ENCODE results near the gene CADM1. TPM values are rescaled to one million over a fixed set of nuclear protein-coding genes. Genes with fewer than 3 reads are reported as not detected.

The CADM1 gene
- total RNA-seq, 2 experiments from 2014 or later = 0.47 to 0.63 TPM

DNA sequence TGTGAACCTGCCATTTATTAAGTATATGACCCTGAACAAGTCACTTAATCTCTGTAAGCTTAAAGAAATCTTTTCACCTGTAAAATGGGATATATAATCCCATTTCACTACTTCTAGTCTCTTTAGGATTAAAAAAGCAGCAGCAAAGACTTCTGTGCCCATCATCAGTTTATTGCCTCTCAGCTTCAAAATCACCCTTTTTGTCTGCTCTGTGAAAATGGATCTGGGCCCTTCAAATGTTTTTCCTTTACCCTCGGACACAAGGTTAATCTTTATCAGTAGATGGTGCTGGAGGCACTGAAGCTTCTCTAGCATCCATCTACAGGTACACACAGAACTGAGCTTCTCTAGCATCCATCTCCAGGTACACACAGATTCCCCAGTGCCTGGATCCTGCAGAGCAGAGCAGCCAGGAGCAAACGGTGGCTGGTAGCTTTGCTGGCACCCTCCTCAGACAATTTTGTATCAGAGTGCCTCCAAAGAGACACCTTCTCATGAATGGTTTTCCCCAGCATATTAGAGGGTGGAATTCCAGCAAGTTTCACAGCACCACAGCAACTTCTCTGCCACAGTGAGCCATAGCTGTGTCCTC, 56.8 kb downstream of the CADM1 start:
- CTCF ChIA-PET = no interaction called here
- no peaks in the 10 kb centered on the region for H3K36me3 Mint-ChIP-seq (ENCODE audit: low read depth)
- no peak for DNase-seq

DNA sequence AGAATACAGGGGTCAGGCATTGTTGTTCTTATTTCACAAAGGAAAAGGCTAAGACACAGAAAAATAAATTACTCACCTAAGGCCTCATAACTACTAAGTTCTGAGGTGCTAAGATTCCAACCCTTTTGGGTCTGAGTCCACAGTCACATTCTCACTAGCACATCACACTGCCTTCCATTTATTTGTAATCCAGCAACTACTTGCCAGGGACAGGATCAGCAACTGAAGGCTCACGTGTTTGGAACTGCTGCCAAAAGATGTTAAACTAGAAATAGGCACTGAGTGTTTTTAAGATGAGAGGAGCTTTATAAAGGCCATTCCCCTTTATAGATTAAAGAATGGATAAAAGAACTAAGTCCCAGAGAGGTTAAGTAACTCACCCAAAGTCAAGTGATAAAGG, 58.0 kb downstream of the CADM1 start:
- CTCF ChIA-PET = no interaction called here

More for the DNA sequence above, 56.8 kb downstream of the CADM1 start:
- no peak overlapping the region for H3K27ac Mint-ChIP-seq
- intact Hi-C loops (cut with micrococcal nuclease) = no loop called here
- TF ChIP-seq, protein P1, sequence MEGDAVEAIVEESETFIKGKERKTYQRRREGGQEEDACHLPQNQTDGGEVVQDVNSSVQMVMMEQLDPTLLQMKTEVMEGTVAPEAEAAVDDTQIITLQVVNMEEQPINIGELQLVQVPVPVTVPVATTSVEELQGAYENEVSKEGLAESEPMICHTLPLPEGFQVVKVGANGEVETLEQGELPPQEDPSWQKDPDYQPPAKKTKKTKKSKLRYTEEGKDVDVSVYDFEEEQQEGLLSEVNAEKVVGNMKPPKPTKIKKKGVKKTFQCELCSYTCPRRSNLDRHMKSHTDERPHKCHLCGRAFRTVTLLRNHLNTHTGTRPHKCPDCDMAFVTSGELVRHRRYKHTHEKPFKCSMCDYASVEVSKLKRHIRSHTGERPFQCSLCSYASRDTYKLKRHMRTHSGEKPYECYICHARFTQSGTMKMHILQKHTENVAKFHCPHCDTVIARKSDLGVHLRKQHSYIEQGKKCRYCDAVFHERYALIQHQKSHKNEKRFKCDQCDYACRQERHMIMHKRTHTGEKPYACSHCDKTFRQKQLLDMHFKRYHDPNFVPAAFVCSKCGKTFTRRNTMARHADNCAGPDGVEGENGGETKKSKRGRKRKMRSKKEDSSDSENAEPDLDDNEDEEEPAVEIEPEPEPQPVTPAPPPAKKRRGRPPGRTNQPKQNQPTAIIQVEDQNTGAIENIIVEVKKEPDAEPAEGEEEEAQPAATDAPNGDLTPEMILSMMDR (IDR thresholded peaks at IDR 0.05) = no peak
- H3K4me3 Mint-ChIP-seq = no peak overlapping the region
- H3K4me1 Mint-ChIP-seq (ENCODE audit: low read depth) = no peaks in the 10 kb centered on the region
- peaks cover 3% of the 10 kb centered on the region for H3K27me3 Mint-ChIP-seq
- POLR2A ChIA-PET = no interaction called here
- no peak for ATAC-seq
- H3K9me3 Mint-ChIP-seq = peaks cover 20% of the 10 kb centered on the region

DNA sequence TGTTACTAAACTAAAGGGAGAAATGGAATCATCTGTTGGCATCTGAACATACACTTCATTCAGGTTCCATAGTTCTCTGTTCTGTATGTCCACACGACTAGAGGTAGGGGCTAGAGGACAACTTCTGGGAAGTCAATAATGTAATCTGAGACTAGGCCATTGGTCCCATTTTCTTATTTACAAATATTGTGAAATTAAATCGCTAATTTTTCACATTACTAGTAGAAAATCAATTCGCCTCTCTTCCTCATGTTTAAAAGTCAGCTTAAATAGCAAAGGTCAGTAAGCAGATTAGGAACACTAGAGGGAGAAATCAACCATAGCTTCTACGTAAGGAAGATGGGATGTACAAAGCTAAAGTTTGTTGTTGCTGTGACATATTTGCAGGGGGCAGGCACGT, 59.7 kb downstream of the CADM1 start:
- Mint-ChIP-seq H3K4me3 (no peak overlapping the region), H3K27me3 (peaks cover under 1% of the 10 kb centered on the region), H3K27ac (no peak overlapping the region), H3K9me3 (peaks cover 20% of the 10 kb centered on the region), H3K4me1 (ENCODE audit: low read depth) (no peaks in the 10 kb centered on the region), H3K36me3 (ENCODE audit: low read depth) (no peaks in the 10 kb centered on the region)
- TF ChIP-seq, protein P1 (IDR thresholded peaks at IDR 0.05) = no peak
- no peak for ATAC-seq
- CTCF ChIA-PET = no interaction called here
- intact Hi-C loops (cut with micrococcal nuclease) = no loop called here
- POLR2A ChIA-PET = no interaction called here
- DNase-seq = no peak

More for the DNA sequence above, 58.0 kb downstream of the CADM1 start:
- no peak overlapping the region for H3K4me3 Mint-ChIP-seq
- no peak for ATAC-seq
- POLR2A ChIA-PET = no interaction called here
- TF ChIP-seq, protein P1 (IDR thresholded peaks at IDR 0.05) = no peak
- DNase-seq = no peak
- peaks cover 20% of the 10 kb centered on the region for H3K9me3 Mint-ChIP-seq
- no peaks in the 10 kb centered on the region for H3K27me3 Mint-ChIP-seq
- H3K36me3 Mint-ChIP-seq (ENCODE audit: low read depth) = no peaks in the 10 kb centered on the region
- no peak overlapping the region for H3K27ac Mint-ChIP-seq
- H3K4me1 Mint-ChIP-seq (ENCODE audit: low read depth) = no peaks in the 10 kb centered on the region
- intact Hi-C loops (cut with micrococcal nuclease) = no loop called here

DNA sequence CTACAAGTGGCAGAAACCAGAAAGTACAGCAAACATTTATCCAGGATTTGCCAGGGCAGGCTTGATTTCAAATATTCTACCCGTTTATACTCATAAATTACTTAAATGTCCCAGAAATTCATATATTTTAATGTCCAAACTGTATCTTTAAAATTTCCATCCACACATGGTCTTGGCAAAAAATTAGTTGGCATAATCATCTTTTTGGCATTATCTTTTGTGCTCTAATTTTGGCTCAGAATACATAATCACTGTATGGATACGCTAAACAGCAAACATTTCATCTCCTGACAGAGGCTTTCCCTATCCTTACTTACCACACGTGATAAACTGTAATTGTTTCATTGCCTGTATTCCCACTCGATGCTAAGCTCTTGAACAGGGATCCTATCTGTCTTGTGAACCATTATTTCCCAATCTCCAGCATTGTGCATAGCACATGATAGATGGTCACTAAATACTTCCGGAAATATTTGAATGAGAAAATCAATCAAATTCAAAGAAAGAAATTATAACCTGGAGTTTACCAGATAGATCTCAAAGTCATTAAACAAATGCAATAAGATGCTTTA, 64.2 kb downstream of the CADM1 start:
- H3K36me3 Mint-ChIP-seq (ENCODE audit: low read depth) = no peaks in the 10 kb centered on the region
- no peak overlapping the region for H3K4me3 Mint-ChIP-seq
- intact Hi-C loops (cut with micrococcal nuclease) = no loop called here
- ATAC-seq (no peak), DNase-seq (no peak)
- CTCF ChIA-PET = no interaction called here
- H3K27ac Mint-ChIP-seq = no peak overlapping the region
- no peaks in the 10 kb centered on the region for H3K9me3 Mint-ChIP-seq
- peaks cover 2% of the 10 kb centered on the region for H3K27me3 Mint-ChIP-seq
- no peaks in the 10 kb centered on the region for H3K4me1 Mint-ChIP-seq (ENCODE audit: low read depth)
- TF ChIP-seq, protein P1 (IDR thresholded peaks at IDR 0.05) = no peak
- POLR2A ChIA-PET = no interaction called here

DNA sequence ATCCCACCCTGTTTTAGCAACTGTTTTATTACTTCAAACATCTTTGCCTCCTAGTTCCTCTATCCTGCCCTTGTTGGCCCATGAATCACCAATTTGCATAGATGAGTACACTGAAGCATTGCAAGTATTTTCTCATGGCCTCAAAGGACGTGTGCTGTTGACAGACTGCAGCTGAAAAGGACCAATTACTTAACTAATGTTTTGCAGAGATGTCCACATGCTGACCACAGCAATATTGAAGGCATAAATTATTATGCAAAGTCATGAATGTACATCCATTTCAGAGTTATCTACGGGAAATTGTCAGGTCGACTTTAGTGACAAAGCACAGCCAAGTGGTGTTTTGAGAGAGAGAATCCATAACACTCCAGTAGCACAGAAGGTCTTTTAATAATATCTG, 64.8 kb downstream of the CADM1 start:
- DNase-seq (no peak), ATAC-seq (no peak)
- no peaks in the 10 kb centered on the region for H3K4me1 Mint-ChIP-seq (ENCODE audit: low read depth)
- intact Hi-C loops (cut with micrococcal nuclease) = no loop called here
- CTCF ChIA-PET = no interaction called here
- H3K27me3 Mint-ChIP-seq = peaks cover 2% of the 10 kb centered on the region
- POLR2A ChIA-PET = no interaction called here
- H3K36me3 Mint-ChIP-seq (ENCODE audit: low read depth) = no peaks in the 10 kb centered on the region
- H3K4me3 Mint-ChIP-seq = no peak overlapping the region
- TF ChIP-seq, protein P1 (IDR thresholded peaks at IDR 0.05) = no peak
- H3K9me3 Mint-ChIP-seq = no peaks in the 10 kb centered on the region
- H3K27ac Mint-ChIP-seq = no peak overlapping the region
